ENCODE data around the gene ACTR5.

The ACTR5 gene

GRCh38 chr20:38714308-38714707 is 34.0 kb upstream of the ACTR5 start:
- no peak for TF ChIP-seq CTCF (IDR thresholded peaks at IDR 0.05; ENCODE audit: insufficient read depth, low read depth, low read length, missing control alignments)
- DNase-seq (ENCODE audit: low read depth), result no peak
- H3K4me3 ChIP-seq (ENCODE audit: low read length), result no peak overlapping the region

GRCh38 chr20:38715646-38716045 is 32.6 kb upstream of the ACTR5 start:
- H3K4me3 ChIP-seq (ENCODE audit: low read length), result no peak overlapping the region
- DNase-seq (ENCODE audit: low read depth), result no peak
- TF ChIP-seq CTCF (IDR thresholded peaks at IDR 0.05; ENCODE audit: insufficient read depth, low read depth, low read length, missing control alignments), result no peak

GRCh38 chr20:38722683-38723016 is 25.6 kb upstream of the ACTR5 start:
- H3K4me3 ChIP-seq (ENCODE audit: low read length), result no peak overlapping the region
- no peak for TF ChIP-seq CTCF (IDR thresholded peaks at IDR 0.05; ENCODE audit: insufficient read depth, low read depth, low read length, missing control alignments)
- no peak for DNase-seq (ENCODE audit: low read depth)

- H3K4me3 ChIP-seq (ENCODE audit: low read length), result no peak overlapping the region
- no peak for DNase-seq (ENCODE audit: low read depth)
- TF ChIP-seq CTCF (IDR thresholded peaks at IDR 0.05; ENCODE audit: insufficient read depth, low read depth, low read length, missing control alignments), result no peak
These were observed 25.0 kb upstream of the ACTR5 start for GRCh38 chr20:38723017-38723847.

GRCh38 chr20:38723848-38724625 is 24.2 kb upstream of the ACTR5 start, which contains the start of gene SLC32A1:
SLC32A1 (plus strand) TSS chr20:38724486; CDS start chr20:38724725, 239 bp downstream.
- no peak within 1 kb of the TSS for H3K4me3 ChIP-seq (ENCODE audit: low read length)
- no peak for DNase-seq (ENCODE audit: low read depth)
- no peak for TF ChIP-seq CTCF (IDR thresholded peaks at IDR 0.05; ENCODE audit: insufficient read depth, low read depth, low read length, missing control alignments)

- no peak overlapping the region for H3K4me3 ChIP-seq (ENCODE audit: low read length)
- DNase-seq (ENCODE audit: low read depth), result no peak
- TF ChIP-seq CTCF (IDR thresholded peaks at IDR 0.05; ENCODE audit: insufficient read depth, low read depth, low read length, missing control alignments), result no peak
These were observed 23.6 kb upstream of the ACTR5 start for GRCh38 chr20:38724626-38725147.

Measured in epithelial cell of esophagus (primary cell).